GM12873 (cell line): ENCODE results near the gene MYBPC1.

Experiments used
- TF ChIP-seq, protein P1 (sequence below): IDR thresholded peaks from 2 replicates; pipeline ENCODE4 v1.5.1; 2012; ENCODE audit warnings: low read depth, mild to moderate bottlenecking, moderate library complexity, low read length, control low read depth; ENCODE audit not compliant: insufficient read depth; ENCODE audit errors: missing control alignments

The MYBPC1 gene

DNA sequence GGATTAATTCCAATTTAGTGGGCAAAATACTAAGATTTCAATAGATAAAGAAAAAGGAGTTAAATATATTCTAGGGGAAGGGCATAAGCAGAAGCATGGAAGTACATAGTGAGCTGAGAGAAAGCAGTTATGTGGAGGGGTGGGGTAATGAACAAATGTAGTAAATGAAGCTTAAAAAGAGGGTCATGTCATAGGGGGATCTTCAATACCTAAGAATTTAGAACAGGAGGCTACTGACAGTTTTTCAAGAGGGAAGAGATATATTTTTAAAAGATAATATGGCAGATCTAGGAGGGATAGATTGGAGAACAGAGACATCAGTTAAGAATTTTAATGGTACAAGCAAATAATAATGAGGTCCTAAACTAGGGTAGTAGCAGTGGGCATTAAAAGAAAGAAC, 135.1 kb downstream of the MYBPC1 start:
- TF ChIP-seq, protein P1, sequence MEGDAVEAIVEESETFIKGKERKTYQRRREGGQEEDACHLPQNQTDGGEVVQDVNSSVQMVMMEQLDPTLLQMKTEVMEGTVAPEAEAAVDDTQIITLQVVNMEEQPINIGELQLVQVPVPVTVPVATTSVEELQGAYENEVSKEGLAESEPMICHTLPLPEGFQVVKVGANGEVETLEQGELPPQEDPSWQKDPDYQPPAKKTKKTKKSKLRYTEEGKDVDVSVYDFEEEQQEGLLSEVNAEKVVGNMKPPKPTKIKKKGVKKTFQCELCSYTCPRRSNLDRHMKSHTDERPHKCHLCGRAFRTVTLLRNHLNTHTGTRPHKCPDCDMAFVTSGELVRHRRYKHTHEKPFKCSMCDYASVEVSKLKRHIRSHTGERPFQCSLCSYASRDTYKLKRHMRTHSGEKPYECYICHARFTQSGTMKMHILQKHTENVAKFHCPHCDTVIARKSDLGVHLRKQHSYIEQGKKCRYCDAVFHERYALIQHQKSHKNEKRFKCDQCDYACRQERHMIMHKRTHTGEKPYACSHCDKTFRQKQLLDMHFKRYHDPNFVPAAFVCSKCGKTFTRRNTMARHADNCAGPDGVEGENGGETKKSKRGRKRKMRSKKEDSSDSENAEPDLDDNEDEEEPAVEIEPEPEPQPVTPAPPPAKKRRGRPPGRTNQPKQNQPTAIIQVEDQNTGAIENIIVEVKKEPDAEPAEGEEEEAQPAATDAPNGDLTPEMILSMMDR = no peak

DNA sequence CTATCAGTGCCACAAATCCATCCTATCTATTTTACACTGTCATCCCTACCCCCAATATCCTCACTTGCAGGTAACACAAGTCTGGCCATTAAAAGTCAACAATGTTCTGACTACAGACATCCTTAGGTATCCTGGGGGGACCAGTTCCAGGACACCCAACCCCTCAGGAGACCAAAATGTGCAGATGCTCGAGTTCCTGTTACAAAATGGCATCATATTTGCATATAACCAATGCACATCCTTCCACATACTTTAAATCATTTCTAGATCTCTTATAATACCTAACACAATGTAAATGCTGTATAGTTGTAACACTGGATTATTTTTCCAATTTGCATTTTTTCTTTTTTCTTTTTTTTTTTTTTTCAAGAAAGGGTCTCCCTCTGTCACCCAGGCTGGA, 137.5 kb downstream of the MYBPC1 start:
- TF ChIP-seq, protein P1 = no peak

DNA sequence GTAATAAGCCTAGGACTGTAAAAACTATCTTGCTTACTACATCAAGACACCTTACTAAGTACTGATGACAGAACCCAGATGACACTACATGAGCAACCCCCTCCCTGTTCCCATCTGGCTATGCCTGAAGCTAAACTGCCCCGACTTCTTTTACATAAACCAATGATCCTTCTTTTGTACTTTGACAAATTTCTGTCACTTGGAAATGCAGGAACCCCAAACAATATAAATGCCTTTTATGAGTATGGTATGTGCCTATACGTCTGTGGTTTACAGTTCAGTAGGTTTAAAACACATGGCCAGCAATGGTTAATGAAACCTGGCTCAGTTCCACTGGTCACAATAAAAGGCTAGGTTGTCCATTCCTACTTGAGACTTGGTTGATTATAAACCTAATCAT, 138.4 kb downstream of the MYBPC1 start:
- TF ChIP-seq, protein P1 = no peak
